OCI-LY1 (cell line): ENCODE results near the gene SYNGR2.

Source experiments
- EZH2 ChIP-seq: fragments of 200-600 bp; sonication (generic), shearing (Covaris generic); IDR thresholded peaks from 2 replicates; pipeline ENCODE4 v1.8.0; 2017; ENCODE audit warnings: borderline replicate concordance, mixed run types, mild to moderate bottlenecking, antibody characterized with exemption, low read length, moderate library complexity, mixed read lengths
- TF ChIP-seq, protein P1 (sequence below): fragments of 200-600 bp; sonication (generic), shearing (Covaris generic); IDR thresholded peaks from 2 replicates; pipeline ENCODE4 v1.5.1; 2017; ENCODE audit warnings: mild to moderate bottlenecking, antibody characterized with exemption, low read length, moderate library complexity, mixed read lengths

DNA sequence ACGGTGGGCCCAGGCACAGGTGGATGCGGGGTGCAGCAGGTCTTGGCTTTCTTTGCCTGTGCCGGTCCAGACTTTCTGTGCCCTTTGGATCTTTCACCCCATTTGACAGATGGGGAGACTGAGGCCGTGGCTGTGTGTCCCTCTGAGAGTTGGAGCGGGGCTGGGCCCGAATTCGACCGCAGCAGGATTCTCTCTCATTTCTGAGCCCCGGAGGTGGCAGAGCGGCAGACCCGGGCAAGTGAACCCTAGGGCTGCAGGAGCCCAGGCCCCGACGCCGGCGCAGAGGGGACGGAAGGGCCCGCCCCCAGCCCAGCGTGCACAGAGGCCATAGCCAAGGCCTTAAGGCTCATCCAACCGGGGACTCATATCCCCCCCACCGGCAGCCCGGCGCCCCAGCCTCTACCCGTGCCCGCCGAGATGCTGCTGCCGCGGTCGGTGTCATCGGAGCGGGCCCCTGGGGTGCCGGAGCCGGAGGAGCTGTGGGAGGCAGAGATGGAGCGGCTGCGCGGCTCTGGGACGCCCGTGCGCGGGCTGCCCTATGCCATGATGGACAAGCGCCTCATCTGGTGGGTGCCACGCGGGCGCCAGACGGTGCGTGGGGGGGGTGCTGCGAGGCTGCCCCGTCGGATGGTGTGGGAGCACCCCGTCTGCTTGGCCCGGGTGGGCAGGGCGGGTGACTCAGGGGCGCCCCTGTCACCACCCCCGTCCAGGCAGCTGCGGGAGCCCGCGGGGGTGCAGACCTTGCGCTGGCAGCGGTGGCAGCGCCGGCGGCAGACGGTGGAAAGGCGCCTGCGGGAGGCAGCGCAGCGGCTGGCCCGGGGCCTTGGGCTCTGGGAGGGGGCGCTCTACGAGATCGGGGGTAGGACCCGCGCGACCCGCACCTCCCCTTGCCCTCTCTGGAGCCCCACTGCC, 37.0 kb upstream of the SYNGR2 start:
- TF ChIP-seq, protein P1, sequence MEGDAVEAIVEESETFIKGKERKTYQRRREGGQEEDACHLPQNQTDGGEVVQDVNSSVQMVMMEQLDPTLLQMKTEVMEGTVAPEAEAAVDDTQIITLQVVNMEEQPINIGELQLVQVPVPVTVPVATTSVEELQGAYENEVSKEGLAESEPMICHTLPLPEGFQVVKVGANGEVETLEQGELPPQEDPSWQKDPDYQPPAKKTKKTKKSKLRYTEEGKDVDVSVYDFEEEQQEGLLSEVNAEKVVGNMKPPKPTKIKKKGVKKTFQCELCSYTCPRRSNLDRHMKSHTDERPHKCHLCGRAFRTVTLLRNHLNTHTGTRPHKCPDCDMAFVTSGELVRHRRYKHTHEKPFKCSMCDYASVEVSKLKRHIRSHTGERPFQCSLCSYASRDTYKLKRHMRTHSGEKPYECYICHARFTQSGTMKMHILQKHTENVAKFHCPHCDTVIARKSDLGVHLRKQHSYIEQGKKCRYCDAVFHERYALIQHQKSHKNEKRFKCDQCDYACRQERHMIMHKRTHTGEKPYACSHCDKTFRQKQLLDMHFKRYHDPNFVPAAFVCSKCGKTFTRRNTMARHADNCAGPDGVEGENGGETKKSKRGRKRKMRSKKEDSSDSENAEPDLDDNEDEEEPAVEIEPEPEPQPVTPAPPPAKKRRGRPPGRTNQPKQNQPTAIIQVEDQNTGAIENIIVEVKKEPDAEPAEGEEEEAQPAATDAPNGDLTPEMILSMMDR = no peak
- no peak for TF ChIP-seq EZH2
